OCI-LY7 (cell line): ENCODE measurements around the gene ANKRD16. TPM values are rescaled to one million over a fixed set of nuclear protein-coding genes. Genes with fewer than 3 reads are reported as not detected.

ENCODE experiments used
- BruUV-seq: library from RNA; stranded (reverse); fragments of 400-500 nt; replicated peaks from 2 replicates; lab custom pipeline; 2021; lab: Mats Ljungman, UMichigan
- CTCF ChIA-PET: fragments of 300-600 bp; sonication (Branson Sonifier 250); formaldehyde crosslinking; loops from one replicate; lab custom pipeline; 2022; ENCODE audit warnings: antibody characterized with exemption; ENCODE audit not compliant: unreplicated experiment; lab: Charles Lee
- POLR2A ChIA-PET: fragments of 300-600 bp; sonication (Branson Sonifier 250); formaldehyde crosslinking; loops from one replicate; lab custom pipeline; 2022; ENCODE audit warnings: antibody characterized with exemption; lab: Charles Lee
- DNase-seq: peaks from one replicate; pipeline ENCODE4 v3.0.0-alpha.2; 2015; ENCODE audit warnings: low spot score
- H2AFZ ChIP-seq: fragments of 200-600 bp; sonication (generic), shearing (Covaris generic); 2 replicates; pipeline ENCODE4 v1.6.1; 2014; ENCODE audit warnings: mild to moderate bottlenecking, antibody characterized with exemption, low read length, moderate library complexity
- H3K27ac ChIP-seq: fragments of 200-600 bp; sonication (generic); 2 replicates; pipeline ENCODE4 v1.5.1; 2014; ENCODE audit warnings: mixed run types, low read depth, mild to moderate bottlenecking, moderate library complexity, low read length, inconsistent platforms; ENCODE audit not compliant: poor library complexity, severe bottlenecking
- H3K36me3 ChIP-seq: fragments of 200-600 bp; sonication (generic); 2 replicates; pipeline ENCODE4 v1.6.1; 2014; ENCODE audit warnings: mild to moderate bottlenecking, antibody characterized with exemption, low read length, moderate library complexity, mixed read lengths; ENCODE audit not compliant: insufficient read depth
- H3K4me1 ChIP-seq: fragments of 200-600 bp; sonication (generic); 2 replicates; pipeline ENCODE4 v1.5.1; 2014; ENCODE audit warnings: mild to moderate bottlenecking, low read length; ENCODE audit not compliant: insufficient read depth, poor library complexity, severe bottlenecking
- H3K4me2 ChIP-seq: fragments of 200-600 bp; sonication (generic); 2 replicates; pipeline ENCODE4 v1.6.1; 2014; ENCODE audit warnings: mild to moderate bottlenecking, low read length
- H3K4me3 ChIP-seq: fragments of 200-600 bp; sonication (generic); 2 replicates; pipeline ENCODE4 v1.5.1; 2014; ENCODE audit warnings: mild to moderate bottlenecking, low read depth, low read length; ENCODE audit not compliant: poor library complexity, severe bottlenecking
- H3K79me2 ChIP-seq: fragments of 200-600 bp; sonication (generic); 2 replicates; pipeline ENCODE4 v1.6.1; 2016; ENCODE audit warnings: low read depth, mild to moderate bottlenecking, low read length, moderate library complexity, mixed read lengths; ENCODE audit not compliant: insufficient read depth
- H3K9me2 ChIP-seq: fragments of 200-600 bp; sonication (generic); 2 replicates; pipeline ENCODE4 v1.6.1; 2016; ENCODE audit warnings: mild to moderate bottlenecking, low read length, mixed read lengths; ENCODE audit not compliant: insufficient read depth
- H3K9me3 ChIP-seq: fragments of 200-600 bp; sonication (generic); 2 replicates; pipeline ENCODE4 v1.6.1; 2014; ENCODE audit warnings: mild to moderate bottlenecking, mixed run types, low read length, mixed read lengths
- H4K20me1 ChIP-seq: fragments of 200-600 bp; sonication (generic); 2 replicates; pipeline ENCODE4 v1.6.1; 2014; ENCODE audit warnings: mild to moderate bottlenecking, antibody characterized with exemption, low read length, moderate library complexity, mixed read lengths; ENCODE audit not compliant: insufficient read depth
- CTCF ChIP-seq: fragments of 200-600 bp; sonication (generic); conservative IDR thresholded peaks from 2 replicates; pipeline ENCODE4 v1.5.1; 2014; ENCODE audit warnings: mild to moderate bottlenecking, antibody characterized with exemption, low read length, moderate library complexity, mixed read lengths
- EZH2phosphoT487 ChIP-seq: fragments of 200-600 bp; sonication (generic); IDR thresholded peaks from 2 replicates; pipeline ENCODE4 v1.6.1; 2018; ENCODE audit warnings: low read depth, borderline replicate concordance, mild to moderate bottlenecking, mixed run types, antibody characterized with exemption, low read length, moderate library complexity, mixed read lengths
- intact Hi-C: fragments of 100-400 bp; cut with micrococcal nuclease; formaldehyde crosslinking; loops from one replicate; pipeline ENCODE4 v1.10.0; 2022; ENCODE audit not compliant: unreplicated experiment
- total RNA-seq, 2 experiments: library from RNA; depleted of rRNA in 1 of 2; stranded (reverse); fragments of >200 nt in 1 of 2; shearing (Covaris generic) in 1 of 2; gene quantifications; 2 replicates each; pipeline ENCODE4 v1.2.3, GENCODE V29; 2014 to 2022

ANKRD16 gene
- total RNA-seq, 2 experiments from 2014 or later = 7.9 to 12.0 TPM

DNA sequence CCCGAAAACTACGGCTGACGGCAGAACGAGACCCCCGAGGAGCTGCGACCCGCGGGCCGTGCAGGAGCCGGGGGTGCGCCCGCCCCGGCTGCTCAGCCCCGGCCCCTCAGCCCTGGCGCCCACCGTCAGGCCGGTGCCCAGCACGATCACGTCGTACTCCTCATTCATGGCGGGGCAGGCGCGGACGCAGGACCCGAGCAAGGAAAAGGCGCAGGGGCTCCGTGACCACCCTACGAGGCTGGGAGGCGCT lies 76.7 kb downstream of the ANKRD16 start:
- intact Hi-C loops = loop anchor here (2.0 to 10.0 kb wide), 6 partner anchors 40 to 272 kb away; partner anchors contain the start of genes ANKRD16, RBM17 and TASOR2
- H4K20me1 ChIP-seq = peaks cover 35% of the 10 kb centered on the region
- H3K36me3 ChIP-seq = peaks cover 49% of the 10 kb centered on the region
- H3K4me1 ChIP-seq = peaks cover 68% of the 10 kb centered on the region
- peak overlapping the region; percentile 85 for H3K27ac ChIP-seq
- peaks cover 69% of the 10 kb centered on the region for H3K79me2 ChIP-seq
- POLR2A ChIA-PET = interaction anchor here (0.6 to 7.9 kb wide), 7 partner anchors 30 to 156 kb away, joined by 3 to 144 read pairs (median 4); no protein-coding TSS in a partner anchor
- CTCF ChIA-PET = no interaction called here
- no peaks in the 10 kb centered on the region for H3K9me3 ChIP-seq
- no peaks in the 10 kb centered on the region for H3K9me2 ChIP-seq
- peak overlapping the region; percentile 94 for H3K4me3 ChIP-seq
- H2AFZ ChIP-seq = no peak overlapping the region
- DNase-seq = no peak
- no TSS peak for BruUV-seq
- TF ChIP-seq CTCF (0 out of 2 replicates have a peak, but pooled peaks have one; percentile 17), EZH2phosphoT487 (no peak)
- H3K4me2 ChIP-seq = peak overlapping the region; percentile 94

GRCh38 chr10:5812283-5813090 lies 77.2 kb downstream of the ANKRD16 start:
- H3K79me2 ChIP-seq = peaks cover 74% of the 10 kb centered on the region
- ChIA-PET POLR2A (interaction anchor here (0.6 to 7.9 kb wide), 6 partner anchors 30 to 144 kb away, joined by 3 to 144 read pairs (median 5); no protein-coding TSS in a partner anchor), CTCF (no interaction called here)
- peak overlapping the region; percentile 85 for H3K27ac ChIP-seq
- H3K9me2 ChIP-seq = no peaks in the 10 kb centered on the region
- H3K9me3 ChIP-seq = no peaks in the 10 kb centered on the region
- peaks cover 36% of the 10 kb centered on the region for H4K20me1 ChIP-seq
- intact Hi-C loops = loop anchor here (2.0 to 10.0 kb wide), 6 partner anchors 40 to 272 kb away; partner anchors contain the start of genes ANKRD16, RBM17 and TASOR2
- H3K4me1 ChIP-seq = peaks cover 68% of the 10 kb centered on the region
- peak overlapping the region; percentile 94 for H3K4me2 ChIP-seq
- DNase-seq = peak; percentile 72
- TF ChIP-seq EZH2phosphoT487 (no peak), CTCF (no peak)
- H3K36me3 ChIP-seq = peaks cover 54% of the 10 kb centered on the region
- no peak overlapping the region for H2AFZ ChIP-seq
- no TSS peak for BruUV-seq
- H3K4me3 ChIP-seq = peak overlapping the region; percentile 94

Other genes with a start within 250 kb of the ANKRD16 start
- 23.2 and 25.6 TPM in 2 replicates for gene ASB13, start 223.3 kb downstream of the ANKRD16 start, total RNA-seq (2014; rRNA removed; shearing (Covaris generic))
- 90.4 and 108 TPM in 2 replicates for gene ASB13, start 223.3 kb downstream of the ANKRD16 start, total RNA-seq (2022)
- gene TASOR2, start 205.1 kb downstream of the ANKRD16 start, total RNA-seq (2014; rRNA removed; shearing (Covaris generic)) = 103 and 113 TPM in 2 replicates
- gene TASOR2, start 205.1 kb downstream of the ANKRD16 start, total RNA-seq (2022) = 116 and 127 TPM in 2 replicates
- gene GDI2, start 76.5 kb downstream of the ANKRD16 start, total RNA-seq (2014; rRNA removed; shearing (Covaris generic)) = 265 and 270 TPM in 2 replicates
- gene GDI2, start 76.5 kb downstream of the ANKRD16 start, total RNA-seq (2022) = 271 and 292 TPM in 2 replicates
- 61.9 and 65.6 TPM in 2 replicates for gene FBH1, start 350 bp upstream of the ANKRD16 start, total RNA-seq (2014; rRNA removed; shearing (Covaris generic))
- gene FBH1, start 350 bp upstream of the ANKRD16 start, total RNA-seq (2022) = 58.1 and 67.4 TPM in 2 replicates
- 5.5 and 14.5 TPM in 2 replicates for gene IL15RA, start 87.7 kb upstream of the ANKRD16 start, total RNA-seq (2014; rRNA removed; shearing (Covaris generic))
- 5.9 and 7.6 TPM in 2 replicates for gene IL15RA, start 87.7 kb upstream of the ANKRD16 start, total RNA-seq (2022)
- gene IL2RA, start 172.5 kb upstream of the ANKRD16 start, total RNA-seq (2014; rRNA removed; shearing (Covaris generic)) = 24.0 and 24.3 TPM in 2 replicates
- gene IL2RA, start 172.5 kb upstream of the ANKRD16 start, total RNA-seq (2022) = 22.3 and 27.5 TPM in 2 replicates
- gene RBM17, start 199.1 kb upstream of the ANKRD16 start, total RNA-seq (2014; rRNA removed; shearing (Covaris generic)) = 103 and 152 TPM in 2 replicates
- gene RBM17, start 199.1 kb upstream of the ANKRD16 start, total RNA-seq (2022) = 248 and 266 TPM in 2 replicates